ENCODE measurements around the gene KLHL11. TPM values are rescaled to one million over a fixed set of nuclear protein-coding genes. Genes with fewer than 3 reads are reported as not detected.
"Not testable (repeated sequence)": the region's sequence is repeated elsewhere in the genome, so short reads cannot be mapped to it uniquely, and the experiment has no call there.

The KLHL11 gene
- total RNA-seq, 4 donors from 2014 or later = 16.2 to 18.8 (median 18.0) TPM

GRCh38 chr17:41888332-41888965, 23.2 kb upstream of the KLHL11 start:
- TF ChIP-seq CTCF (IDR thresholded peaks at IDR 0.05) = no peak
- DNase-seq (ENCODE audit: low spot score) (no peak), ATAC-seq (ENCODE audit: low FRiP score) (no peak)

GRCh38 chr17:41885733-41886132, 20.5 kb upstream of the KLHL11 start:
- DNase-seq (ENCODE audit: low spot score) (no peak), ATAC-seq (ENCODE audit: low FRiP score) (no peak)
- TF ChIP-seq CTCF (IDR thresholded peaks at IDR 0.05) = no peak

- no peak for TF ChIP-seq CTCF (IDR thresholded peaks at IDR 0.05)
- no peak for ATAC-seq (ENCODE audit: low FRiP score)
Measured at GRCh38 chr17:41882756-41883155, 17.5 kb upstream of the KLHL11 start.

GRCh38 chr17:41880130-41880529, 14.9 kb upstream of the KLHL11 start:
- DNase-seq (ENCODE audit: low spot score) = no peak
- ATAC-seq (ENCODE audit: low FRiP score) = no peak
- no peak for TF ChIP-seq CTCF (IDR thresholded peaks at IDR 0.05)

More at GRCh38 chr17:41882756-41883155, 17.5 kb upstream of the KLHL11 start:
- no peak for DNase-seq (ENCODE audit: low spot score)

GRCh38 chr17:41874293-41874670, 9.1 kb upstream of the KLHL11 start:
- ATAC-seq (ENCODE audit: low FRiP score); DNase-seq (ENCODE audit: low spot score): not testable (repeated sequence)

GRCh38 chr17:41873559-41874292, 8.5 kb upstream of the KLHL11 start:
- DNase-seq (ENCODE audit: low spot score) (no peak), ATAC-seq (ENCODE audit: low FRiP score) (peak; percentile 43)
- no peak for TF ChIP-seq CTCF (IDR thresholded peaks at IDR 0.05)

- DNase-seq (ENCODE audit: low spot score) = no peak
- TF ChIP-seq CTCF (IDR thresholded peaks at IDR 0.05) = no peak
- no peak for ATAC-seq (ENCODE audit: low FRiP score)
Measured at GRCh38 chr17:41871789-41872188, 6.6 kb upstream of the KLHL11 start.
